Epidermal melanocyte (primary cell): ENCODE measurements around the gene TCF25.
A peak's percentile ranks its signal among the peaks of the same experiment; 100 is the strongest.
"Not testable (repeated sequence)": the region's sequence is repeated elsewhere in the genome, so short reads cannot be mapped to it uniquely, and the experiment has no call there.

ENCODE experiments used
- DNase-seq: peaks from one replicate; pipeline ENCODE4 v3.0.0; 2011; ENCODE audit warnings: low spot score; ENCODE audit not compliant: insufficient read length

Gene TCF25

DNA sequence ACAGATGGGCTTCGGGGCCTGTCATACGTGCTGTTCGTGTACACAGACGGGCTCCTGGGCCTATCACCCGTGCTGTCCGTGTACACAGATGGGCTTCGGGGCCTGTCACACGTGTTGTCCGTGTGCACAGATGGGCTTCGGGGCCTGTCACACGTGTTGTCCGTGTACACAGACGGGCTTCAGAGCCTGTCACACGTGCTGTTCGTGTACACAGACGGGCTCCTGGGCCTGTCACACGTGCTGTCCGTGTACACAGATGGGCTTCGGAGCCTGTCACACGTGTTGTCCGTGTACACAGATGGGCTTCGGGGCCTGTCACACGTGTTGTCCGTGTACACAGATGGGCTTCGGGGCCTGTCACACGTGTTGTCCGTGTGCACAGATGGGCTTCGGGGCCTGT lies 5.7 kb downstream of the TCF25 start:
- DNase-seq, result not testable (repeated sequence)

GRCh38 chr16:89880477-89881367 lies 7.3 kb downstream of the TCF25 start:
- no peak for DNase-seq

DNA sequence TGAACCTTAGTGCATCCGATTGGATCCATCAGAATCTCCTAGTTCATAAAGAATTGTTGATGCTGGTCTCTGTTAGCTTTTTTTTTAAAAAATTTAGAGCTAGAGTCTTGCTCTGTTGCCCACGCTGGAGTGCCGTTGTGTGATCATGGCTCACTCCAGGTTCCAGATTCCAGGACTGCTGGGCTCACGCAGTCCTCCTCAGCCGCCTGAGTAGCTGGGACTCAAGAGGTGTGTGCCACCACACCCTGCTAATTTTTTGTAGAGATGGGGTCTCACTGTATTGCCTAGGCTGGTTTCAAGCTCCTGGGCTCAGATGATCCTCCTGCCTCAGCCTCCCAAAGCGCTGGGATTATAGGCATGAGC lies 8.0 kb downstream of the TCF25 start:
- DNase-seq, result no peak

- DNase-seq, result no peak
These were observed 10.1 kb downstream of the TCF25 start for GRCh38 chr16:89883346-89884040.

DNA sequence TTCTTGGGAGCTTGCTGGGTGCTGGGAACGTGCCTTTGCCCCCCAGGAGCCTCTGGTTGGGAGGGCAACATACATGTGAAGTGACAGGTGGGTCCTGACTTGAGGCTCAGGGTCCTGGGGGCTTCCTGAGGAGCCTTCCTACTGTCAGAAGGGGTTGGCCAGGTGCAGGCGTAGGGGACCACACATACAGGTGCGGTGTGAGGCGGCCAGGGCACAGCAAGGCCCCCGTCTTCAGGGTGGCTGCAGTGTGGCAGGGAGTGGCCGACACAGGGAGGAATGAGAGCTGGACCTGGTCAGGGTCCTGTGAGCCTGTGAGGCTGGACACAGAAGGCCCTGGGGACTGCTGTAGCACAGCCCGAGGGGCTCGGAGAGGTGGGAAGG lies 10.6 kb downstream of the TCF25 start:
- no peak for DNase-seq

DNA sequence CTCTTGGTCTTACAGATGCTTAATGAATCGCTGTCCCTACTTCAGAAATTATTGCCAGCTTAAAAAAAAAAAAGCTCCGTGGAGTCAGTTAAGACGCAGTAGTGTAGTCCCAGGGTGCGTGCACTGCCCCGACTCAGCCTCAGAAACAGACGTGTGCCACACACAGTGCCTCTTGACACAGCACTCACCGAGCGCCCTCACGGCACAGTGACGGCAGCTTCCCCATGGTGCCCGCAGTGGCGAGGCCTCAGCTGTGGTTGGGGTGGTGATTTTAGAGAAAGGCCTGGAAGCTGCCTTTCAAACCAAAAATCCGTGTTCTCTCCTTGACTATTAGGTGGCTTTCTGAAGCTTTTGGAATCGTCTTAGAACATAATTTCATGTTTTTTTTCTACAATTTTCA lies 13.9 kb downstream of the TCF25 start:
- DNase-seq, result no peak

DNA sequence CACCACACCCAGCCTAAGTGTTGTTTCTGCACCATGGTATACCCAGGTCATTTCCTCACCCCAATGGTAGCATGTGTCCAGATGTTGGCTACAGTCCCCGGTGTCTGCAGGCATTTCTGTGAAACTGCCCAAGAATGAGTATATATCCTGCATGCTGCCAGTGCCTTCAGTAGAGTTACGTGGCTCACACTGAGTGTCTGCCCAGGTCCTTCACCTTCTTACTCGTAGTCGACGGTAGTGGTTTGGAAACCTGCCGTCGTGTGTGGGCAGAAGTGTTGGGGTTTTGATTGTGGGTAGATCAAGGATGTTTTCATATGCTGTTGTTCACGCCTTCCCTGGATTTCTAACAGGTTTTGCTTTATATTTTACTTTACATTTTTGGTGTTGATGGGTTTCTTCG lies 16.8 kb downstream of the TCF25 start:
- no peak for DNase-seq

GRCh38 chr16:89890886-89891657 lies 17.7 kb downstream of the TCF25 start:
- DNase-seq, result peak; percentile 95

DNA sequence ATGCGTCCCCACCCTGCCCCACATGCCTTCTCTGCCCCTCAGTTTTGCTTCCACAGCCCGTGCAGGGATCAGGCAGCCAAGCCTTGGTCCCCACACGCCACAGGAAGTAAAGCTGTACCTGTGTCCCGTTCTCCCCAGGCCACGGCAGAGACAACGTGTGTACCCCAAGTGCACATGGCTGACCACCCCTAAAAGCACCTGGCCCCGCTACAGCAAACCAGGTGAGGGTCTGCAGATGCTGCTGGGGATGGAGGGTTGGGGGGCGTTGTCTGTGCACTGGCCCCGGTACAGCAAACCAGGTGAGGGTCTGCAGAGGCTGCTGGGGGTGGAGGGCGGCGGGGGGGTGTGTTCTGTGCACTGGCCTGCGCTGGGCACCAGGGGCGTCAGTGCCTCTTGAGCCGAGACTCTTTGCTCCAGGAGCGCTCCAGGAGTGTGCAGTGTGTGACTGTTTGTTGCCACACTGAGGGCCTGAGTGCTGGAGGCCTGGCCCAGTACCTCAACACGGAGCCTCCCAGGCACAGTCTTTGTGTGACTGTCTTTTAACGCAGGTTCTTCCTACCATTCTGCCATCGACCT lies 18.8 kb downstream of the TCF25 start:
- DNase-seq, result no peak

- no peak for DNase-seq
These were observed 19.2 kb downstream of the TCF25 start for GRCh38 chr16:89892635-89893034.

GRCh38 chr16:89893642-89894548 lies 20.5 kb downstream of the TCF25 start:
- DNase-seq, result no peak

DNA sequence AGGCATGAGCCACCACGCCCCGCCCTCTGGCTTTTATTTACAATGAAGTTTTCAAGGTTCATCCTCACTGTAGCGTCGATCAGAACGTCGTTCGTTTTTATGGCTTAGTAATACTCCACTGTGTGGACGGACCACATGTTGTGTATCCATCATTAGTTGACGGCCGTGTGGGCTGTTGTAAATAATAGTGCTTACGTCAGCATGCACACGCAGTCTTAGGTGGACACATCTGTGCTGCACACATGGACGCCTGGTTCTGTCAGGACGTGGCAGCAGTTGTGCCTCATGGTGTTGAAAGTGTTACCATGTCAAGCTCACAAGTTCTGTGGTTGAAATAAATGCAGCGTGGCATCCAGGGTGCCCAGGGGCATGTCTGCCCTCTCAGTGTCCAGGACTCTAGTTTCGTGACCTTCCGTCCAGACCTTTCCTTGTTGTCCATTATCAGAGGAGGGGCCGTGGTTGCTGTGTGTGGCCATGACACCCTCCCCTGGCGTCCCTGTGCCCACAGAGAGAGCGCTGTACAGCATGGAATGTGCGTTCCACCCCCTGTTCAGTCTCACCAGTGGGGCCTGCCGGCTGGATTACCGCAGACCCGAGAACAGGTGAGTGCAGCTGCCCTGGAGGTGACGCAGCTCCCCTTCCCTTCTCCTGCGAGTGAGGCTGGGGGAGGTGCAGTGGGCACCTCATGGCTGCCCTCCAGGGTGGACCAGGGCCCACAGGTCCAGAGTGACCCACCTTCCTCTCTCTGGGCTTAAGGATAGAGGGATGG lies 22.3 kb downstream of the TCF25 start:
- DNase-seq, result no peak

- no peak for DNase-seq
These were observed 23.8 kb downstream of the TCF25 start for GRCh38 chr16:89897204-89897603.

DNA sequence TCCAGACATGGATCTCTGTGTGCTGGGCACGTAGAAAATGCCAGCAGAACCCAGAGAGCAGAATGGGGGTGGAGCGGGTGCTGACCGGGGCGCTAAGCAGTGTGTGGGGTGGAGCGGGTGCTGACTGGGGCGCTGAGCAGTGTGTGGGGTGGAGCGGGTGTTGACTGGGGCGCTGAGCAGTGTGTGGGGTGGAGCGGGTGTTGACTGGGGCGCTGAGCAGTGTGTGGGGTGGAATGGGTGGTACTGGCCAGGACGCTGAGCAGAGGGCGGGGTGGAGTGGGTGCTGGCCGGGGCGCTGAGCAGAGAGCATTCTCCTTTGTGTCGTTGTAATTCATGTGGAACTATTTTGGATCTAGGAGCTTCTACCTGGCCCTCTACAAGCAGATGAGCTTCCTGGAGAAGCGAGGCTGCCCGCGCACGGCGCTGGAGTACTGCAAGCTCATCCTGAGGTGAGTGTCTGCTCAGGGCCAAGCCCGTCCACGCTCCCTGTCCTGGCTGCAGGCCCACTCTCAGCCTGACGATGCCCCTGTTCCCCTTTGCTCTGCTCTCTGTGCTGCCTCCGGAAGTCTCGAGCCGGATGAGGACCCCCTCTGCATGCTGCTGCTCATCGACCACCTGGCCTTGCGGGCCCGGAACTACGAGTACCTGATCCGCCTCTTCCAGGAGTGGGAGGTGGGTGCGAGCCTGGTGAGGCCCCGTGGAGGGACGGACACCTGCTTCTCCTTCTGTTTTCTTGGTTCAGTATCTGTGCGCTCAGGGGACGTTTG lies 25.0 kb downstream of the TCF25 start:
- DNase-seq, result no peak

- no peak for DNase-seq
These were observed 26.6 kb downstream of the TCF25 start for GRCh38 chr16:89899879-89900481.

GRCh38 chr16:89900885-89901284 lies 27.5 kb downstream of the TCF25 start:
- no peak for DNase-seq

- DNase-seq, result no peak
These were observed 29.6 kb downstream of the TCF25 start for GRCh38 chr16:89902980-89903379.

GRCh38 chr16:89903908-89904515 lies 30.6 kb downstream of the TCF25 start:
- DNase-seq, result no peak
